Activated CD8-positive, alpha-beta T cell treated with anti-CD3 and anti-CD28 coated beads for 36 hours (primary cell): ENCODE data around the gene ATXN1. TPM values are rescaled to one million over a fixed set of nuclear protein-coding genes. Genes with fewer than 3 reads are reported as not detected.
"Not testable (repeated sequence)": the region's sequence is repeated elsewhere in the genome, so short reads cannot be mapped to it uniquely, and the experiment has no call there.

Experiments
- ATAC-seq: fragments of 200-7000 bp; cut with Tn5 transposase; one replicate; pipeline ENCODE4 v1.10.0; 2021; ENCODE audit warnings: mild to moderate bottlenecking, moderate library complexity
- CTCF ChIA-PET: fragments of 350-600 bp; sonication (Branson Sonifier 250); formaldehyde crosslinking; loops from one replicate; lab custom pipeline; 2021; ENCODE audit warnings: antibody characterized with exemption; lab: Charles Lee
- POLR2A ChIA-PET: fragments of 350-600 bp; sonication (Branson Sonifier 250); formaldehyde crosslinking; loops from one replicate; lab custom pipeline; 2021; ENCODE audit warnings: antibody characterized with exemption; lab: Charles Lee
- DNase-seq: peaks from one replicate; pipeline ENCODE4 v3.0.0-alpha.2; 2020
- H3K27ac Mint-ChIP-seq: one replicate; pipeline ENCODE4 v1.8.0; 2021; ENCODE audit warnings: mild to moderate bottlenecking, mixed read lengths
- H3K27me3 Mint-ChIP-seq: one replicate; pipeline ENCODE4 v1.8.0; 2021; ENCODE audit warnings: mixed read lengths
- H3K36me3 Mint-ChIP-seq: one replicate; pipeline ENCODE4 v1.8.0; 2021; ENCODE audit warnings: low read depth, mixed read lengths
- H3K4me1 Mint-ChIP-seq: one replicate; pipeline ENCODE4 v1.8.0; 2021; ENCODE audit warnings: low read depth, mixed read lengths
- H3K4me3 Mint-ChIP-seq: one replicate; pipeline ENCODE4 v1.8.0; 2021; ENCODE audit warnings: mild to moderate bottlenecking, moderate library complexity, mixed read lengths
- H3K9me3 Mint-ChIP-seq: one replicate; pipeline ENCODE4 v1.8.0; 2021; ENCODE audit warnings: mixed read lengths
- CTCF ChIP-seq: fragments of 200-600 bp; IDR thresholded peaks from one replicate; pipeline ENCODE4 v1.8.0; 2022; ENCODE audit warnings: antibody characterized with exemption, mild to moderate bottlenecking
- intact Hi-C: fragments of 100-400 bp; cut with micrococcal nuclease; formaldehyde crosslinking; loops from one replicate; pipeline ENCODE4 v1.10.0; 2022
- total RNA-seq, 2 experiments: library from RNA; stranded (reverse); gene quantifications; one replicate each; pipeline ENCODE4 v1.2.3, GENCODE V29; 2021

The ATXN1 gene
- total RNA-seq, 2 experiments from 2014 or later = 35.4 to 40.8 TPM

- Mint-ChIP-seq H3K27me3 (no peaks in the 10 kb centered on the region), H3K9me3 (peaks cover 3% of the 10 kb centered on the region), H3K27ac (no peak overlapping the region), H3K36me3 (peaks cover 22% of the 10 kb centered on the region), H3K4me3 (no peak overlapping the region), H3K4me1 (peaks cover 20% of the 10 kb centered on the region)
- POLR2A ChIA-PET = no interaction called here
- DNase-seq (no peak), ATAC-seq (no peak)
- intact Hi-C loops = no loop called here
- CTCF ChIA-PET = interaction anchor here (1.4 kb wide), 1 partner anchor 48 kb away, joined by 3 read pairs; no protein-coding TSS in a partner anchor
- no peak for TF ChIP-seq CTCF
These were observed 297.2 kb downstream of the ATXN1 start for GRCh38 chr6:16464045-16464444.

- CTCF ChIA-PET, H3K27ac Mint-ChIP-seq, DNase-seq, ATAC-seq, H3K4me3 Mint-ChIP-seq, POLR2A ChIA-PET, H3K27me3 Mint-ChIP-seq, intact Hi-C loops, H3K9me3 Mint-ChIP-seq: not testable (repeated sequence)
- Mint-ChIP-seq H3K36me3 (peaks cover 21% of the 10 kb centered on the region), H3K4me1 (peaks cover 15% of the 10 kb centered on the region)
These were observed 298.0 kb downstream of the ATXN1 start for GRCh38 chr6:16463246-16463645.

GRCh38 chr6:16461491-16461890 lies 299.8 kb downstream of the ATXN1 start:
- ATAC-seq (no peak), DNase-seq (no peak)
- no peak overlapping the region for H3K4me3 Mint-ChIP-seq
- no peaks in the 10 kb centered on the region for H3K27me3 Mint-ChIP-seq
- TF ChIP-seq CTCF = no peak
- POLR2A ChIA-PET = no interaction called here
- no peak overlapping the region for H3K27ac Mint-ChIP-seq
- H3K4me1 Mint-ChIP-seq = peaks cover 4% of the 10 kb centered on the region
- CTCF ChIA-PET = no interaction called here
- intact Hi-C loops = no loop called here
- peaks cover 27% of the 10 kb centered on the region for H3K36me3 Mint-ChIP-seq
- H3K9me3 Mint-ChIP-seq = peaks cover 3% of the 10 kb centered on the region

GRCh38 chr6:16459472-16459871 lies 301.8 kb downstream of the ATXN1 start:
- CTCF ChIA-PET, H3K4me1 Mint-ChIP-seq, H3K27me3 Mint-ChIP-seq, H3K27ac Mint-ChIP-seq, H3K9me3 Mint-ChIP-seq, H3K4me3 Mint-ChIP-seq, ATAC-seq, intact Hi-C loops, POLR2A ChIA-PET, DNase-seq: not testable (repeated sequence)
- H3K36me3 Mint-ChIP-seq = peaks cover 32% of the 10 kb centered on the region

- intact Hi-C loops = no loop called here
- H3K4me3 Mint-ChIP-seq = no peak overlapping the region
- H3K27me3 Mint-ChIP-seq = no peaks in the 10 kb centered on the region
- H3K4me1 Mint-ChIP-seq = peaks cover 10% of the 10 kb centered on the region
- peaks cover 19% of the 10 kb centered on the region for H3K36me3 Mint-ChIP-seq
- ChIA-PET CTCF (interaction anchor here (1.3 kb wide), 1 partner anchor 13 kb away, joined by 3 read pairs; no protein-coding TSS in a partner anchor), POLR2A (interaction anchor here (1.1 kb wide), 1 partner anchor 28 kb away, joined by 4 read pairs; no protein-coding TSS in a partner anchor)
- DNase-seq (no peak), ATAC-seq (no peak)
- H3K9me3 Mint-ChIP-seq = peaks cover 2% of the 10 kb centered on the region
- no peak for TF ChIP-seq CTCF
- no peak overlapping the region for H3K27ac Mint-ChIP-seq
These were observed 308.9 kb downstream of the ATXN1 start for GRCh38 chr6:16452348-16452747.

GRCh38 chr6:16450821-16451220 lies 310.4 kb downstream of the ATXN1 start:
- intact Hi-C loops = no loop called here
- no peak for DNase-seq
- ChIA-PET POLR2A (no interaction called here), CTCF (interaction anchor here (1.4 kb wide), 1 partner anchor 14 kb away, joined by 3 read pairs; no protein-coding TSS in a partner anchor)
- Mint-ChIP-seq H3K36me3 (peaks cover 12% of the 10 kb centered on the region), H3K27me3 (no peaks in the 10 kb centered on the region), H3K4me3 (no peak overlapping the region), H3K9me3 (peaks cover 2% of the 10 kb centered on the region), H3K4me1 (peaks cover 10% of the 10 kb centered on the region), H3K27ac (no peak overlapping the region)
- TF ChIP-seq CTCF = no peak
- ATAC-seq = no peak
